EH (cell line): Measurements from ENCODE around the gene RAB5IF.
A peak's percentile ranks its signal among the peaks of the same experiment; 100 is the strongest.
"Not testable (repeated sequence)": the region's sequence is repeated elsewhere in the genome, so short reads cannot be mapped to it uniquely, and the experiment has no call there.

ENCODE experiments used
- DNase-seq: peaks from one replicate; pipeline ENCODE4 v3.0.0-alpha.2; 2015; ENCODE audit warnings: low read depth

The RAB5IF gene

GRCh38 chr20:36629719-36630681 lies 24.4 kb downstream of the RAB5IF start:
- peak; percentile 7 for DNase-seq

DNA sequence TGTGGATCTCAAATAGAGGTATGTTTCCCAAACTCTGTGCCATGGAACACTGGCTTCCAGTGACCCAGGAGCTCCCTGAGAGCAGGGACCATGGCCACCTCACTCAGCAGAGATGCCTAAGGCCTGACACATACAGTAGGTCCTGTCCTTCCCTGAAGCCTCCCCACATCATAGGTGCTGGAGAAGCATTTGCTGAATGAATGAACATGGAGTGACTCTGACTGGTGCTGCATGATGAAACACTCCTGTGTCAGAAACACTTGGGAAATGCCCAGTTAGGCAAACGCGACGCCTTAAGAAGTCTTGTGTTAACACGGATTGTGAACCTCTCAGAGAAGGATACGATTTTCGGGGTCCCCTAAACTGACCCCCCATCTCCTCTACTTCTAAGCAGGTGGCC lies 26.1 kb downstream of the RAB5IF start:
- DNase-seq = peak; percentile 21

DNA sequence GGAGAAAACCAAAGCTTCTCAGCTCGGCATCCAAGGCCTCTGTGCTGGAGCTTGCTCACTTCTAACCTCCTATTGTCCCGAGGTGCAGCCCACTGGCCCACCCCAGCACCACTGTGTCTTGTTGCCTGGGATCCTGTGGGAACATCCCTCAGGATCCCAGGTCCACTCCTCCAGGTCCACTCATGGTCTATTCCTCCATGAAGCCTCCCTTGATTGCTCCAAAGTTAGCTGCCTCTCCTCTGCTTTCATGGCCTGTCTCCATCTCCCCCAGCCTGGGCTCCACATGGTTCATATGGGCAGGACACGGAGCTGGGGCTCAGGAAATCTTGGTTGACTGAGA lies 26.5 kb downstream of the RAB5IF start:
- no peak for DNase-seq

DNA sequence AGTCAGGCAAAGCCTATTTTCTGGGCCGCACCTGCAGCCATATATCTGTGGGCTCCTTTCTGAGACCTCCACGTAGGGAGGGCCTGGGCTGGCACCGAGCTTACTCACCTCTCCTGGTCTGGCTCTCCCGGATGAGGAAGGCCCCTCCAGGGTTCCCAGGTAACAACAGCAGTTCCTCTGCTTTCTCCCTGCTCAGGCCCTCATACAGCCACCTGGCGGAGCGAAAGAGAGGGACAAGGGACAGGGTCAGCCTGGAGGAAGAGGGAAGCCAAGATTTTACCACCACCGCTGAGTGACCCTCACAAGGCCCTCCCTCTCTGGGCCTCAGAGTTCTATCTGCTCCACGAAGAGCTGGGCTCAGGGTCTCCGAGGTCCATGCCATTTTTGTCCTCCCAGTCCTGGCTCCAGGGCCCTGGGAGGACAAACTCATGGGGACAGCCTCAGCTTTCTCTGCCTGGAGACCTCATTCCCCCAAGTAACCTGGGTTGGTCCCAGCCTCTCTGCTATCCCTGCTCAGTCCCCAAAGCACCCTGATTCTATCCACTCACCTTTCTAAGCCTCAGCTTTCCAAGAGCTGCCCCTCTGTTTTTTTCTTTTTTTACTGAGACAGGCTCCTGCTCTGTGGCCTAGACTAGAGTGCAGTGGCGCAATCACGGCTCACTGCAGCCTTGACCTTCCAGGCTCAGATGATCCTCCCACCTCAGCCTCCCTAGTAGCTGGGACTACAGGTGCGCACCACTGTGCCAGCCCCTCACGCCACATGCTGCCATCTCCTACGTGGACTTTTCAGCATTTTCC lies 27.1 kb downstream of the RAB5IF start:
- DNase-seq = no peak

GRCh38 chr20:36633285-36633772 lies 27.8 kb downstream of the RAB5IF start:
- DNase-seq = no peak

DNA sequence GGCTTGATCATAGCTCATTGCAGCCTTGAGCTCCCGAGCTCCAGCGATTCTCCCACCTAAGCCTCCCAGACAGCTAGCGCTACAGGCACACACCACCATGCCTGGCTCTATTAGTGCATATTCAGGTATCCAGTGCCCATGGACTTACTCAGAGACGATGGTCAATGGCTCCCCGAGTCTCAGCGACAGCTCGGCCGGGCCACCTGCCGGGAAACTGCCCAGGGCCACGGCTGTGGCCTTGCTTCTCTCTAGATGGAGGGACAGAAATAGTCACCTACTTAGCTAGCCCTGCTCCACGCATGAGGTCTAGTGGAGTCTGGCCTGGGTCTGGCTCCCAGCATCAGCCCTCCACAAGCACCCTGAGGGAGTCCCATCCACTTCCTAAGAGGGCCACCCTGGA lies 28.8 kb downstream of the RAB5IF start:
- DNase-seq = no peak

DNA sequence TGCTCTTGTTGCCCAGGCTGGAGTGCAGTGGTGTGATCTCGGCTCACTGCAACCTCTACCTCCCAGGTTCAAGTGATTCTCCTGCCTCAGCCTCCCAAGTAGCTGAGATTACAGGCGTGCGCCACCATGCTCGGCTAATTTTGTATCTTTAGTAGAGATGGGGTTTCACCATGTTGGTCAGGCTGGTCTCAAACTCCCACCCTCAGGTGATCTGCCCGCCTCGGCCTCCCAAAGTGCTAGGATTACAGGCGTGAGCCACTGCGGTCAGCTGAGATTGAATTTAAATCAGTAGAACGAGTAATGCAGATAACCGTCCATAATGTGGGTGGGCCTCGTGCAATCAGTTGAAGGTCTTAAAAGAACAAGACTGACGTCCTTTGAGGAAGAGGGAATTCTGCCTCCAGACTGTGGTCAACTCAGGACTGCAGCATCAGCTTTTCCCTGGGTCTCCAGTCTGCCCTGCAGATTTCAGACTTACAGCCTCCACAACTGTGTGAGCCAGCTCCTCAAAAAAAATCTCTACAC lies 33.4 kb downstream of the RAB5IF start:
- not testable (repeated sequence) for DNase-seq

DNA sequence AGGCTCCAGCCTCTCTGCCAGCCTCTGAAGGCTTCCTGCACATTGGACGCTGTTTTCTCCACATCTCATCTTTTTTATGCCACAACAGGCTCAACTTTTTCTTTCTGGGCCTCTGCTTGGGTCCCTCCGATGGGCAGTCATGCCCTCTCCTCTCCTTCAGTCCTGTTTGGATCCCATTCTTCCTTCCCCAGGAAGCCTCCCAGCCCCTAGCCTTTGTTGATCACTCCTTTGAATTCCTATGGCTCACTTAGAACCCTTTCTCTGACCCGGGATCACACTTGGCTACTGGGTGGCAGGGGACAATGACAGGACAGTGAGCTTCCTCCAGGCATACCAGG lies 35.9 kb downstream of the RAB5IF start:
- no peak for DNase-seq

DNA sequence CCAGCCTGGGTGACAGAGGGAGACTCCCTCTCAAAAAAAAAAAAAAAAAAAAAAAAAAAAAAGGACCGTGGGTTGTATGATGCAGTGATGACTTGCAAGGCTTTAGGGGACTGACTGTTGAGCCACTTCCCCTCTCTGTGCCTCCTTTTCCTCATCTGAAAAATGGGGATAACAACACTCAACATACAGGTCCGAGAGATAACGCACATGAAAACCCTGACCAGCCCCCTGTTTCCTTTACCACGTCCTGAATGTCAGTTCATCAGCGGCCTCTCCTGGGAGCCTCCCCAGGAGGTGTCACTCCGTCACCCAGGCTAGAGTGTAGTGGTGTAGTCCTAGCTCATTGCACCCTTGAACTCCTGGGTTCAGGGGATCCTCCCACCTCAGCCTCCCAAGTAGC lies 36.6 kb downstream of the RAB5IF start:
- DNase-seq = no peak

DNA sequence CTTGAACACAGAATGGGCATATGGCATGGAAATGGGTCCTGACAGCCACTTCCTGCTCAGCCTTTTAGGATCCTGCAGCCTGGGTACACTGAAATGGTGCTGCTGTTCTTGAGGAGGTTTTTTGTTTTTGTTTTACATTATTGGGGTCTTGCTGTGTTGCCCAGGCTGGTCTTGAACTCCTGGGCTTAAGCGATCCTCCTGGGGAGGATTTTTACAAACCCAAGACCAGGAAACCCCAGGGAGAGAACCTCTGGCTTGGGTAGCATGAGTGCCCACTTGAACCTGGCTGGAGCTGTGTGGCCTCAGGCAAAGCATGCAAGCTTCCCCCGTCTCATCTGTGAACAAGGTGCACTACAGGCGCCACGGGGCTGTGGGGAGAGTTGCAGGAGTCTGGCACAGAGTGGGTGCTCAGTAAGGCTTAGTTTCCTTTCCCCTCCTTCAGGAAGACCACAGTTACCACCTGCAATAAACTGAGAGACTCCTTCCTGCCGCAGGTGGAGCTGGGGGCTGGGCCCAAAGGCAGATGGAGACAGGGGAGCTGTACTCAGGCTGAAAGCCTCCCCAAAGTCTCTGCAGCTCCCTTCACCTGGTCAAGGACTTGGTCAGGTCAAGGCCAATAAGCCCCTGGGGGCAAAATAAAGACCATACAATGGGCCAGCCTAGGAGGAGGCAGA lies 38.6 kb downstream of the RAB5IF start:
- no peak for DNase-seq

DNA sequence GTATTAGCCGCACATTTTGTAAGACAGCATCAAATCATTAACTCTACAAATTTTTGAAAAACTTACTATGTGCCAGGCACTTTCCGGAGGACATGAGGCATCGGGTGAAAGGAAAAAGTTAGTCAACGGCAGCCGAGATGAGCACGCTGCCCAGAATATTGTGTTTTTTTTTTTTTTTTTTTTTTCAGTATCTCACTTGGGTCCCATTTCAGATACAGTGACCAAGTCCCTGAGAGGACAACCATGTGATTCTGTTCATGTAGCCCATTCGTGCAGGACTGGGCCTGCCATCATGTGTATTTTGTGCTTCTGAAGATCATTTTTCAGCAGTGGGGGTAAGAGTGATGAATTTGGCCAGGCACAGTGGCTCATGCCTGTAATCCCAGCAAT lies 39.1 kb downstream of the RAB5IF start:
- DNase-seq = no peak

DNA sequence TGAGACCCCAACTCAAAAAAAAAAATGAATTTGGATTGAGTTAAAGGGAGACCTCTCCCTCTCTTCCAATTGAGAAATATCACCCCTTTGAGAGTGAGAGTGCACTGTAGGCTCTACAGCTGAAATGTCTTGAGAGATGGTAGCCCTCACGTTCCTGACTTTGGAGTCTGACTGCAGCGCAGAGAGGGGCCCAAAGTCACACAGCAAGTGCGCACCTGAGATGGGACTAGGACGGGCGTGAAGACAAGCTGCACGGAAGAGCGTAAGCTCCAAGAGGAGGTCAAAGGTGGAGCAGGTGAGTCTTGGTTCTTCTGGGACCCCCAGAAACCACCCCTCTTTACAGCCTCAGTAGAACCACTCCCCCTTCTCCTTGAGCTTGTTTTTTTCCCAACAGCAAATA lies 39.8 kb downstream of the RAB5IF start:
- no peak for DNase-seq

GRCh38 chr20:36645998-36646397 lies 40.4 kb downstream of the RAB5IF start, which contains the start of gene SLA2:
TSS of gene SLA2 (minus strand) at chr20:36646196. CDS start at chr20:36641335, 4,861 bp downstream.
- DNase-seq = no peak

GRCh38 chr20:36646678-36647077 lies 41.1 kb downstream of the RAB5IF start:
- no peak for DNase-seq

DNA sequence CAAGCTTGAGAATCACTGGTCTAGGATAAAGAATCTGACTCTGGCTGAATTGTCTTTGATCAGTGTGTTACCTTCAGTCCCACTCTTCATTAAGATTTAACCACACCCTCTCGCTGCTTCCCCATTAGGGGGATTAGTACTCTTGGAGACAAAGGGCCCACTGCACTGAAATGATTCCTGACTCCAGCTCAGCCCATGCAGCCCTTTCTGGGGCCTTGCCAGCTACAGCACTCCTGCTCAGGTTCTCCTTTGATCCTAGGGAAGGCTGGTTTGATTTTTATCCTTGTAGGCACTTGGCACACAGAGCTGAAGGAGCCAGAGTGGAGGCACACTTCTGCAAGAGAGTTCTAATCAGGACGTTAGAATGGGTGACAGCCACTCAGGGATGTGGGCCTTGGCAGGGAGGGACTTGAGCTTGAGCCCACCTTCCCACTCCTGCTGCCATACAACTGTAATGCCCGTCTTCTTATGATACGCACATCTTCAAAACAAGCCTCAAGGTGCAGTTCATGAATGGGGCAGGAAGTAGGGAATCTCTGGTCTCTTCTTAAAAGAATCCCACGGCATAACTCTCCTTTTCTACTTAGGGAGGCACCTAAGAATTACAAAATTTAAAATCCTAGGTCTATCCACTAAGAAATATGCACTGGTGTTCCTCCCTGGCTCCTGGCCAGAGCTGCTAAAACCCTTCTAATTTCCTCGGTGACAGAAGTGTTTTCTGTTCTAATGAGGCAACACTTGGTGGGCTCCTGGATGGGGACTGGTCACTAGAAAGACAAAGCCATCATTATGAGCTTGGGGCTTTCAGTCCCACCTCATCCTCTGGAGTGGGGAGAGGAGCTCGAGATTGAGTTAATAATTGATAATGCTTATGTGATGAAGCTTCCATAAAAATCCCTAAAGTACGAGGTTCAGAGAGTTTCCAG lies 41.9 kb downstream of the RAB5IF start:
- DNase-seq = no peak

- no peak for DNase-seq
These were observed 47.9 kb downstream of the RAB5IF start for GRCh38 chr20:36653456-36653855.

DNA sequence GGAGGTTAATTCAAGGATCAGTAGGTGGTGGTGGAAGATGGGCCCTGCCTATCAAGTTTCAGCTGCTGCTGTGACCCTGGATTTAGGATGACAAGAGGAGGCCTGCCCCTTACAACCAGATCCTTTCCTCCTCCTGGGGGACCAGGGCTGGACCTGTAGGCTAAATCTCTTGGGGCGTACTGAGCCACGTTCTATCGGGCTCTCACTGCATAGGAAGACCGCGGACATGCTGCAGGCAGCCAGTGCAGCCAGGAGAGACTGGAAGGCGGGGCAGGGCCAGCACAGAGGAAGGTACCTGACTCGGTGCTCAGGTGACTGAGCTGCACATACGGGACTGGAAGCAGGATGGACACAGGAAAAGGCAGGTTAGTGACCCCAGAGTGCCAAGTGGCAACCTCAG lies 48.9 kb downstream of the RAB5IF start:
- DNase-seq = no peak

DNA sequence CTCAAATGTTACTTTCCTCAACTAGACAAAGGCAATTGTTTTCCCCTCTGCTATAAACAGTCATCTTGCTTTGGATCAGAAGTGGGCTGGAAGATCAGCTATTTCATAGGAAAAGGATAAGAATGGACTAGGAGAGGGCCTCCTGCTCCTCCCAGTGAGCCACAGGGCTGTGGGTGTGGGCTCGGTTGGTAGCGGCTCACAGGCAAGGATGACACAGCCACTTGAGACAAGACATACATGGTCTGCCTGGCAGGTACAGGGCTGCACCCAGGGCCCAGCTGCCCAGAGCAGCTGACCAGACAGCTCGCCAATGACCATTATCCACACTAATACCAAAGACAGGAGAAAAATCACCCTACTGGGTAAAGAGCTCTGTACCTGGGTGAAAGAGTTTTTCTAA lies 49.4 kb downstream of the RAB5IF start:
- no peak for DNase-seq

DNA sequence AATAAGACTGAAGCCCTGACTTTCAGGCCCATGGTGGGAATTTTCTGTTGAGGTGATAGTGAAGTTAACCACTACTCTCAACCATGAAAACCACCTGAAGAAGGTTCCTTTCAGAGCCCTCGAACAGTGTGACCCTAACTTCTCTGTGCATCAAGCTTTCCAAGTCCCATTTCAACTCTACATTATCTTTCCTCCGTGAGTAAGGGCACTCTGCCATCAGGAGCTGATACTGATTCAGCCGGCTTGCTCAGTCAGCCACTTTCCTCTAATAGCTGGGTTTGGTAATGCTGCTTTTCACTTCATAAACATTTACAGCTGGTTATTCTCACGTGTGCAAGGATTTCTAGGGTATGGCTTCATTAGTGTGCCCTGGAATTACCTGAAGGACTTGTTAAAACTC lies 51.2 kb downstream of the RAB5IF start:
- DNase-seq = no peak

DNA sequence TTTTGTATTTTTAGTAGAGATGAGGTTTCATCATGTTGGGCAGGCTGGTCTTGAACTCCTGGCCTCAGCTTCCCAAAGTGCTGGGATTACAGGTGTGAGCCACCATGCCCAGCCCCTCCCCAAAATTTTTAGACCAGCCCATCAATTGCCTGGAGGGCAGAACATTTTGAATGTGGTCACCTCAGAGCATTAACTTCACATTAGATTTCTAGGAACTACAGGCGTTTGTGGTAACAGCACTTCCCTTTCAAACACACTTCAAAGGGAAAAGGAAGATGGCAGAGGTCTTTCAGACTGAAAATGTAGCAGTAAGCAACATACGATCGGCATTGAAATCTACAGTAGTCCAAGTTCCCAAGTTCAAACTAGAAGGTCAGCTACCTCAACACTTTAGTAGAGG lies 52.7 kb downstream of the RAB5IF start:
- DNase-seq = no peak
